Transverse colon (tissue), 4 donors: ENCODE data around the gene ZBED1.

Source experiments
- EP300 ChIP-seq: sonication (generic); formaldehyde crosslinking; IDR thresholded peaks from one replicate; pipeline ENCODE4 v1.6.1; 2017; ENCODE audit warnings: antibody characterized with exemption, low read depth
- POLR2A ChIP-seq: fragments of 450-650 bp; IDR thresholded peaks from one replicate; pipeline ENCODE4 v1.6.1; 2016; ENCODE audit warnings: antibody characterized with exemption, mild to moderate bottlenecking, moderate library complexity
- POLR2AphosphoS5 ChIP-seq, 3 donors: sonication (generic); formaldehyde crosslinking; IDR thresholded peaks; one replicate each; pipeline ENCODE4 v1.6.1; 2016; ENCODE audit warnings: antibody characterized with exemption in 3 of 3
- TF ChIP-seq, protein P1 (sequence below), 5 experiments: fragments of 200-600 bp in 3 of 5; fragments of 450-650 bp in 2 of 5; sonication (generic) in 3 of 5; IDR thresholded peaks; 1 replicate in 2 of 5; 2 replicates in 3 of 5; pipeline ENCODE4 v1.5.1; 2016 to 2017; ENCODE audit warnings: antibody characterized with exemption in 5 of 5, inconsistent platforms in 3 of 5, mild to moderate bottlenecking in 2 of 5, moderate library complexity in 1 of 5

GRCh38 chrX:2503591-2504500 lies 3.1 kb upstream of the ZBED1 start:
- TF ChIP-seq, protein P1, sequence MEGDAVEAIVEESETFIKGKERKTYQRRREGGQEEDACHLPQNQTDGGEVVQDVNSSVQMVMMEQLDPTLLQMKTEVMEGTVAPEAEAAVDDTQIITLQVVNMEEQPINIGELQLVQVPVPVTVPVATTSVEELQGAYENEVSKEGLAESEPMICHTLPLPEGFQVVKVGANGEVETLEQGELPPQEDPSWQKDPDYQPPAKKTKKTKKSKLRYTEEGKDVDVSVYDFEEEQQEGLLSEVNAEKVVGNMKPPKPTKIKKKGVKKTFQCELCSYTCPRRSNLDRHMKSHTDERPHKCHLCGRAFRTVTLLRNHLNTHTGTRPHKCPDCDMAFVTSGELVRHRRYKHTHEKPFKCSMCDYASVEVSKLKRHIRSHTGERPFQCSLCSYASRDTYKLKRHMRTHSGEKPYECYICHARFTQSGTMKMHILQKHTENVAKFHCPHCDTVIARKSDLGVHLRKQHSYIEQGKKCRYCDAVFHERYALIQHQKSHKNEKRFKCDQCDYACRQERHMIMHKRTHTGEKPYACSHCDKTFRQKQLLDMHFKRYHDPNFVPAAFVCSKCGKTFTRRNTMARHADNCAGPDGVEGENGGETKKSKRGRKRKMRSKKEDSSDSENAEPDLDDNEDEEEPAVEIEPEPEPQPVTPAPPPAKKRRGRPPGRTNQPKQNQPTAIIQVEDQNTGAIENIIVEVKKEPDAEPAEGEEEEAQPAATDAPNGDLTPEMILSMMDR (IDR thresholded peaks at IDR 0.05) = no peak
- TF ChIP-seq POLR2A (no peak), POLR2AphosphoS5 (IDR thresholded peaks at IDR 0.05) (no peak), EP300 (no peak)
